ES-I3 (cell line): ENCODE results near the gene PRPS1.

Source experiments
- H3K36me3 ChIP-seq: 2 replicates; pipeline ENCODE4 v1.6.1; 2013; ENCODE audit warnings: mild to moderate bottlenecking, low read length, control low read depth, moderate library complexity; ENCODE audit not compliant: insufficient read depth
- H3K4me1 ChIP-seq: 2 replicates; pipeline ENCODE4 v1.6.1; 2013; ENCODE audit warnings: mild to moderate bottlenecking, control low read depth, low read length; ENCODE audit not compliant: insufficient read depth
- H3K9ac ChIP-seq: 2 replicates; pipeline ENCODE4 v1.6.1; 2013; ENCODE audit warnings: low read depth, mild to moderate bottlenecking, low read length, moderate library complexity
- H3K9me3 ChIP-seq: 2 replicates; pipeline ENCODE4 v1.6.1; 2013; ENCODE audit warnings: mild to moderate bottlenecking, low read length, moderate library complexity; ENCODE audit not compliant: control insufficient read depth, insufficient read depth

Gene PRPS1

GRCh38 chrX:107610667-107611066, 17.6 kb upstream of the PRPS1 start:
- Histone ChIP-seq H3K4me1 (no peaks in the 10 kb centered on the region), H3K9me3 (no peaks in the 10 kb centered on the region), H3K36me3 (no peaks in the 10 kb centered on the region), H3K9ac (no peak overlapping the region)

GRCh38 chrX:107619885-107620322, 8.4 kb upstream of the PRPS1 start:
- H3K4me1 ChIP-seq, result no peaks in the 10 kb centered on the region
- no peaks in the 10 kb centered on the region; the same call in 1 of the 2 replicates for H3K36me3 ChIP-seq
- H3K9ac ChIP-seq, result no peak overlapping the region

GRCh38 chrX:107624893-107625292, 3.4 kb upstream of the PRPS1 start:
- Histone ChIP-seq H3K9ac (no peak overlapping the region), H3K4me1 (peaks cover 12% of the 10 kb centered on the region), H3K36me3 (no peaks in the 10 kb centered on the region; the same call in 1 of the 2 replicates), H3K9me3 (no peaks in the 10 kb centered on the region)

More at GRCh38 chrX:107619885-107620322, 8.4 kb upstream of the PRPS1 start:
- H3K9me3 ChIP-seq, result no peaks in the 10 kb centered on the region

GRCh38 chrX:107625739-107626138, 2.6 kb upstream of the PRPS1 start:
- peaks cover 19% of the 10 kb centered on the region for H3K4me1 ChIP-seq
- H3K9me3 ChIP-seq, result no peaks in the 10 kb centered on the region
- H3K9ac ChIP-seq, result no peak overlapping the region
- H3K36me3 ChIP-seq, result no peaks in the 10 kb centered on the region; the same call in 1 of the 2 replicates

GRCh38 chrX:107626481-107626880, 1.8 kb upstream of the PRPS1 start:
- no peaks in the 10 kb centered on the region; the same call in 1 of the 2 replicates for H3K36me3 ChIP-seq
- peaks cover 19% of the 10 kb centered on the region for H3K4me1 ChIP-seq
- no peak overlapping the region for H3K9ac ChIP-seq
- H3K9me3 ChIP-seq, result no peaks in the 10 kb centered on the region

GRCh38 chrX:107626916-107627315, 1.4 kb upstream of the PRPS1 start:
- H3K4me1 ChIP-seq, result peaks cover 19% of the 10 kb centered on the region
- H3K9me3 ChIP-seq, result no peaks in the 10 kb centered on the region
- no peaks in the 10 kb centered on the region; the same call in 1 of the 2 replicates for H3K36me3 ChIP-seq
- no peak overlapping the region for H3K9ac ChIP-seq

- H3K9me3 ChIP-seq, result no peaks in the 10 kb centered on the region
- no peaks in the 10 kb centered on the region for H3K36me3 ChIP-seq
- peaks cover 19% of the 10 kb centered on the region for H3K4me1 ChIP-seq
- peak overlapping the region; percentile 86 for H3K9ac ChIP-seq
Measured at GRCh38 chrX:107628662-107629539, 591 bp downstream of the PRPS1 start.

GRCh38 chrX:107629540-107629909, 1.2 kb downstream of the PRPS1 start:
- Histone ChIP-seq H3K9me3 (no peaks in the 10 kb centered on the region), H3K4me1 (peaks cover 19% of the 10 kb centered on the region), H3K9ac (peak overlapping the region; percentile 86), H3K36me3 (no peaks in the 10 kb centered on the region)

GRCh38 chrX:107630031-107630689, 1.9 kb downstream of the PRPS1 start:
- Histone ChIP-seq H3K4me1 (peaks cover 19% of the 10 kb centered on the region), H3K36me3 (no peaks in the 10 kb centered on the region), H3K9ac (peak overlapping the region; percentile 86), H3K9me3 (no peaks in the 10 kb centered on the region)

GRCh38 chrX:107632346-107632745, 4.0 kb downstream of the PRPS1 start:
- Histone ChIP-seq H3K9me3 (no peaks in the 10 kb centered on the region), H3K36me3 (no peaks in the 10 kb centered on the region), H3K4me1 (peaks cover 10% of the 10 kb centered on the region; the same call in 1 of the 2 replicates), H3K9ac (no peak overlapping the region)

GRCh38 chrX:107646735-107647134, 18.4 kb downstream of the PRPS1 start:
- no peaks in the 10 kb centered on the region for H3K9me3 ChIP-seq
- peaks cover 19% of the 10 kb centered on the region for H3K36me3 ChIP-seq
- H3K4me1 ChIP-seq, result no peaks in the 10 kb centered on the region
- no peak overlapping the region for H3K9ac ChIP-seq

GRCh38 chrX:107648332-107648731, 20.0 kb downstream of the PRPS1 start:
- peaks cover 12% of the 10 kb centered on the region for H3K36me3 ChIP-seq
- H3K4me1 ChIP-seq, result no peaks in the 10 kb centered on the region
- no peaks in the 10 kb centered on the region for H3K9me3 ChIP-seq
- H3K9ac ChIP-seq, result no peak overlapping the region

- no peaks in the 10 kb centered on the region for H3K9me3 ChIP-seq
- H3K9ac ChIP-seq, result no peak overlapping the region
- peaks cover 3% of the 10 kb centered on the region; the same call in 1 of the 2 replicates for H3K36me3 ChIP-seq
- H3K4me1 ChIP-seq, result peaks cover 6% of the 10 kb centered on the region; the same call in 1 of the 2 replicates
Measured at GRCh38 chrX:107654566-107654871, 26.2 kb downstream of the PRPS1 start.

- Histone ChIP-seq H3K36me3 (no peaks in the 10 kb centered on the region), H3K4me1 (peaks cover 6% of the 10 kb centered on the region; the same call in 1 of the 2 replicates), H3K9me3 (no peaks in the 10 kb centered on the region), H3K9ac (no peak overlapping the region; the same call in 1 of the 2 replicates)
Measured at GRCh38 chrX:107654872-107655761, 26.8 kb downstream of the PRPS1 start.
